OCI-M2 (cell line): ENCODE data around the gene SLC30A5.
"Not testable (repeated sequence)": the region's sequence is repeated elsewhere in the genome, so short reads cannot be mapped to it uniquely, and the experiment has no call there.

Experiments
- DNase-seq: peaks from one replicate; lab custom pipeline; 2025; ENCODE audit not compliant: unreplicated experiment; lab: John Stamatoyannopoulos, UW

Gene SLC30A5

GRCh38 chr5:69103521-69103920 lies 9.7 kb downstream of the SLC30A5 start:
- no peak for DNase-seq

DNA sequence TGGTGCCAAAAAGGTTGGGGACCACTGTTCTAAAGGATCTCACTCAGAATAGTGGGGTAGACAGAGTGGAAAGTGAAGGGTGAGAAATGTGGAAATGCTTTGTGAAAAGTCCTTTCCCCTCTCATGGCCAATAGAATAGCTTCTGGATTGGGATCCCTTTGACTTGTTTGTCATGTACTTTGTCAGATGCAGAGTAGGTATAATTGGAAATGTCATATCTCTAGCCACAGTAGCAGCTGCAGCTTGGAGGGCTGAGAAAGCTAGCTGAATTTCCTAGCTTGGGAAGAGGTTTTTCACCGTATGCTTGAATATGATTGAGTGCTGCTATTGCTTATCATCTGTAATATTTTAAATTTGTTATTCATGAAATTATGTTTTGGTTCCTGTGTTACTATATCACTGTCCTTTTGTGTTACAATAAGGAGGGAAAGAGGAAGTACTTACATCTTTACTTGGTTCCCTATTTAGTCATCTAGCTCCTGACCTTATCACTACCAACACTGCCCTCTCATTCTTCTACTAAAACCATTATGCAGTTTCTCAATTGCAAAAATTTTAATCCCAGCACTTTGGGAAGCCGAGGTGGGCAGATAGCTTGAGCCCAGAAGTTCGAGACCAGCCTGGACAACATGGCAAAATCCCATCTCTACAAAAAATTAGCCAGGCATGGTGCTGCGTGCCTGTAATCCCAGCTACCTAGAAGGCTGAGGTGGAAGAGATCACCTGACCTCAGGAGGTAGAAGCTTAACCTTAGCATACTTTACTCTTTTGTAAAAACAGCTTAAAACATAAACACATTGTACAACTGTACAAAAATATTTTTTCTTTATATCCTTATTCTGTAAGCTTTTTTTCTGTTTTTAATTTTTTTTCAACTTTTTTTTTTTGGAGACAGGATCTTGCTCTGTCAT lies 12.4 kb downstream of the SLC30A5 start:
- DNase-seq = peak; percentile 50

- not testable (repeated sequence) for DNase-seq
Observed at GRCh38 chr5:69108367-69108766, 14.6 kb downstream of the SLC30A5 start.

GRCh38 chr5:69113851-69114250 lies 20.0 kb downstream of the SLC30A5 start:
- DNase-seq = no peak

DNA sequence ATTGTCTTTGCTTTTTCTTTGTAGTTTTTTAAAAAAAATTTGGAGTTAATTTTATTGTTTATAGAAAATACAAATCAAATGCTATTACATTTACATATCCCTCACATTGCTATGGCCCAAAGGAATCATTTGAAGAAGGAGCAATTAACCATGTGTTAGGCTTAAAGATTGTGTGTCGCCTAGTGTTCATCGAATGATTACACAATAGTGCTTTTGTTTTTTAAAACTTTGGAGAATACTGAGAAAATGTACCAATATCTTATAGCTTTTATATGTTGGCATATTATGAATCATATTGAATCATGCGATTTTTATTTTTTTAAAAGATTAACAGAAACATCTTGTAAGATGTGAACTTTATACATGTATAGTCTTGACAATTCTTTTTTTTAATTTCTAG lies 21.7 kb downstream of the SLC30A5 start:
- DNase-seq = no peak

DNA sequence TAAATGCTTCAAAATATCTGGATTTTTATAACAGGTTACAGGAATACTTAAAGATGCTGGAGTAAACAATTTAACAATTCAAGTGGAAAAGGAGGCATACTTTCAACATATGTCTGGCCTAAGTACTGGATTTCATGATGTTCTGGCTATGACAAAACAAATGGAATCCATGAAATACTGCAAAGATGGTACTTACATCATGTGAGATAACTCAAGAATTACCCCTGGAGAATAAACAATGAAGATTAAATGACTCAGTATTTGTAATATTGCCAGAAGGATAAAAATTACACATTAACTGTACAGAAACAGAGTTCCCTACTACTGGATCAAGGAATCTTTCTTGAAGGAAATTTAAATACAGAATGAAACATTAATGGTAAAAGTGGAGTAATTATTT lies 35.6 kb downstream of the SLC30A5 start:
- DNase-seq = no peak

DNA sequence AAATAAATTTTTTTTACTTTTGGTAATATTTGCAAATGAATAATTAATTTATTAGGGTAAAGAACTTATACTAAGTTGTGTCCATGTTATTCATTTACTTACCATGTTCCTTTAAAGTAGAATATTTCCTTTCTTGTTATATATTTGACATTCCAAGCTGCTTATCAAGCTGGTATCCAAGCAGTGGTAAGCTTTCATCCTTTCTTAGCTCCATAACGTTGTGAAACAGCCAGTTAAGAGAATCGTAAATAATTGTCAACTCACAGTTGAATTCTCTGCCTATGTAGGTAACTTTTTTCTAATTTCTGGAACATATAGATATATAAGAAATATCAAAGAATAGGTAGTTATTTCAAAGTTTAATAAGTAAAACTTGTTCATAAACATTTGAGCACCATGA lies 36.4 kb downstream of the SLC30A5 start:
- DNase-seq = no peak

- no peak for DNase-seq
Observed at GRCh38 chr5:69131304-69131703, 37.5 kb downstream of the SLC30A5 start.

- no peak for DNase-seq
Observed at GRCh38 chr5:69134126-69134525, 40.3 kb downstream of the SLC30A5 start.

DNA sequence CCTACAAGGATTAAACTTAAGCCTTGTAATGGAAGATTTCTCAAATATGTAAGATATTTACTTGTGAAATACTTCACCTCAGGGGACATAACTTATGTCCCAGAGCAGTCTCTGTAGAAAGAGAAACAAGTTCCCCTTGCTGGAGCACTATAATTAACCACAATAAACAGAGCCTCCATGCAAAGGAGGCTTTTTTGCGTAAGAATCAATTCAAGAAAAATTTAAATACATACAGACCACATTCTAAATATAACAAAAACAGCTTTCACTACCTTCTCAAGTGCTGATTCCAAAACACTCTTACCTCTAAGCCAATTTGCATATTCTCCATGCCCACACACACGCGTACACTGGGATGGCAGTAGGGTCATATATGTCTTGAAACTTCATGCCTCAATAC lies 42.5 kb downstream of the SLC30A5 start:
- DNase-seq = no peak

DNA sequence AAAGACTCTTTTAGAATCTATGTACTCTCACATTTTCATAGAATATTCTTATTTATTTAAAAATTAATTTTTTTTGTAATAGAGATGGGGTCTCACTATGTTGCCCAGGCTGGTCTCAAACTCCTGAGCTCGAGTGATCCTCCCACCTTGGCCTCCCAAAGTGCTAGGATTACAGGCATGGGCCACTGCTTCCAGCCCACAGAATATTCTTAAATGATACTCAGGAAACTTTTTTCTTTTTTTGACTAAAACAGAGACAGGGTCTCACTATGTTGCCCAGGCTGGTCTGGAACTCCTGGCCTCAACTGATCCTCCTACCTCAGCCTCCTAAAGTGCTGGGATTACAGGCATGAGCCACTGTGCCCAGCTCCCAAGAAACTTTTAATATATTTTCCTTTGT lies 43.4 kb downstream of the SLC30A5 start:
- DNase-seq = not testable (repeated sequence)

DNA sequence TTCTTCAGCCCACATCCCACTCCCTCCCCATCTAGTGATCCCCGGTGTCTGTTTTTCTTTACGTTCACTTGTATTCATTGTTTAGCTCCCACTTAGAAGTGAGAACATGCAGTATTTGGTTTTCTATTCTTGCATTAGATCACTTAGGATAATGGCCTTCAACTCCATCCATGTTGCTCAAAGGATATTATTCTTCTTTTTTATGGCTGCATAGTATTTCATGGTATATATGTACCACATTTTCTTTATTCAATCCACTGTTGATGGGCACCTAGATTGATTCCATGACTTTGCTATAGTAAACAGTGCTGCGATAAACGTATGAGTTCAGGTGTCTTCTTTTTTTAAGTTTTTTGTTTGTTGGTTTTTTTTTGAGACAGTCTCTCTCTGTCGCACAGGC lies 44.0 kb downstream of the SLC30A5 start:
- DNase-seq = no peak

- DNase-seq = no peak
Observed at GRCh38 chr5:69138766-69139165, 45.0 kb downstream of the SLC30A5 start.

GRCh38 chr5:69140239-69140638 lies 46.4 kb downstream of the SLC30A5 start:
- DNase-seq = not testable (repeated sequence)

GRCh38 chr5:69140827-69141226 lies 47.0 kb downstream of the SLC30A5 start:
- DNase-seq = no peak

DNA sequence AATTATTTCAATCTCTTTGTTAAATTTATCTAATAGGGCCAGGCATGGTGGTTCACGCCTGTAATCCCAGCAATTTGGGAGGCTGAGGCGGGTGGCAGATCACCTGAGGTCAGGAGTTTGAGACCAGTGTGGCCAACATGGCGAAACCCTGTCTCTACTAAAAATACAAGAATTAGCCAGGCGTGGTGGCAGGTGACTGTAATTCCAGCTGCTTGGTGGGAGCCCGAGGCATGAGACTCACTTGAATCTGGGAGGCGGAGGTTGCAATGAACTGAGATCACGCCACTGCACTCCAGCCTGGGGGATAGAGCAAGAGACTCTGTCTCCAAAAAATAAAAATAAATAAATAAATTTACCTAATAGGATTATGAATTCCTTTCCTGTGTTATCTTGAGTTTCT lies 54.8 kb downstream of the SLC30A5 start:
- DNase-seq = not testable (repeated sequence)

DNA sequence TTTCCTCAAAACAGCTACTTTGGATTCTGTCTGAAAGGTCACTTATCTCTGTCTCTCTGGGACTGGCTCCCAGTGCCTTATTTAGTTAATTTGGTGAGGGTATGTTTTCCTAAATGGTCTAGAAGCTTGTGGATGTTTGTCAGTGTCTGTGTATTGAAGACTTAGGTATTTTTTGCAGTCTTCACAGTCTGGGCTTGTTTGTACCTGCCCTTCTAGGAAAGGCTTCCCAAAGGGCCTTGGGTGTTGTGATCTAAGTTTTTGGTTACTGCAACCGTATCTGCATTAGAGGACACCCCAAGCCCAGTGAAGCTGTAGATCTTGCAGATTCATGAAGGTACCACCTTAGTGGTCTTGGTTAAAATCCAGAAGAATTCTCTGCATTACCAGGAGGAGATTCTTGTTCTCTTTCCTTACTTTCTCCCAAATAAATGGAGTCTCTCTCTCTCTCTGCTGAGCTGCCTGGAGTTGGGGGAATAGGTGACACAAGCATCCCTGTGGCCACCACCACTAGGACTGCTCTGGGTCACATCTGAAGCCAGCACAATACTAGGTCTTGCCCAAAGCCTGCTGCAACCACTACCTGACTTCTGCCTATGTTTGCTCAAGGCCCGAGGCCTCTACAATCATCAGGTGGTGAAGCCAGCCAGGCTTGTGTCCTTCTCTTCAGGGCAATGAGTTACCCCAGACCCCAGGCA lies 55.3 kb downstream of the SLC30A5 start:
- DNase-seq = no peak

- DNase-seq = no peak
Observed at GRCh38 chr5:69149676-69150010, 55.8 kb downstream of the SLC30A5 start.

DNA sequence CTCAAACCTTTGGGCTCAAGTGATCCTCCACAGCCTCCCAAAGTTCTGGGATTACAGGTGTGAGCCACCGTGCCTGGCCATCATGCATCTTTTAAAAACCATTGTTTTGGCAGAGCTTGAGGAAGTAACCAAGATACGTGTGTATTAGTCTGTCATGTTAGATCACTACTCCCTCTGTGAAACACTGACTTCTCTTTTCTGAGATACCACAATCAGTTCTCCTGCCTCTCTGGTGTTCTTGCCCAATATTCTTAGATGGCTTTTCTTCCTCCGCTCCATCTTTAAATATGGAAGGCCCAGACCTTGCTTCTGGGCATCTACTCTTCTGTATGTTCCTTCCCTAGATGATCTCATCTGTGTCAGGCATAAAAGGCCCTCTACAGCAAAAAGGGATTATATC lies 58.9 kb downstream of the SLC30A5 start:
- DNase-seq = no peak

- no peak for DNase-seq
Observed at GRCh38 chr5:69156456-69156855, 62.6 kb downstream of the SLC30A5 start.

- no peak for DNase-seq
Observed at GRCh38 chr5:69158039-69158438, 64.2 kb downstream of the SLC30A5 start.

- no peak for DNase-seq
Observed at GRCh38 chr5:69160651-69161050, 66.8 kb downstream of the SLC30A5 start.
